GM18867 (cell line): ENCODE data around the gene GHDC.
"Not testable (repeated sequence)": the region's sequence is repeated elsewhere in the genome, so short reads cannot be mapped to it uniquely, and the experiment has no call there.

Source experiments
- ATAC-seq: cut with Tn5 transposase; IDR thresholded peaks from one replicate; pipeline ENCODE4 v1.9.1; 2021; ENCODE audit warnings: mild to moderate bottlenecking, moderate library complexity; ENCODE audit not compliant: unreplicated experiment

The GHDC gene, protein sequence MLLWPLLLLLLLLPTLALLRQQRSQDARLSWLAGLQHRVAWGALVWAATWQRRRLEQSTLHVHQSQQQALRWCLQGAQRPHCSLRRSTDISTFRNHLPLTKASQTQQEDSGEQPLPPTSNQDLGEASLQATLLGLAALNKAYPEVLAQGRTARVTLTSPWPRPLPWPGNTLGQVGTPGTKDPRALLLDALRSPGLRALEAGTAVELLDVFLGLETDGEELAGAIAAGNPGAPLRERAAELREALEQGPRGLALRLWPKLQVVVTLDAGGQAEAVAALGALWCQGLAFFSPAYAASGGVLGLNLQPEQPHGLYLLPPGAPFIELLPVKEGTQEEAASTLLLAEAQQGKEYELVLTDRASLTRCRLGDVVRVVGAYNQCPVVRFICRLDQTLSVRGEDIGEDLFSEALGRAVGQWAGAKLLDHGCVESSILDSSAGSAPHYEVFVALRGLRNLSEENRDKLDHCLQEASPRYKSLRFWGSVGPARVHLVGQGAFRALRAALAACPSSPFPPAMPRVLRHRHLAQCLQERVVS

GRCh38 chr17:42193969-42194899 is at the start of gene GHDC:
TSS of gene GHDC (minus strand) at chr17:42194494. CDS start at chr17:42193581, 913 bp downstream.
- ATAC-seq, result peak; percentile 91

DNA sequence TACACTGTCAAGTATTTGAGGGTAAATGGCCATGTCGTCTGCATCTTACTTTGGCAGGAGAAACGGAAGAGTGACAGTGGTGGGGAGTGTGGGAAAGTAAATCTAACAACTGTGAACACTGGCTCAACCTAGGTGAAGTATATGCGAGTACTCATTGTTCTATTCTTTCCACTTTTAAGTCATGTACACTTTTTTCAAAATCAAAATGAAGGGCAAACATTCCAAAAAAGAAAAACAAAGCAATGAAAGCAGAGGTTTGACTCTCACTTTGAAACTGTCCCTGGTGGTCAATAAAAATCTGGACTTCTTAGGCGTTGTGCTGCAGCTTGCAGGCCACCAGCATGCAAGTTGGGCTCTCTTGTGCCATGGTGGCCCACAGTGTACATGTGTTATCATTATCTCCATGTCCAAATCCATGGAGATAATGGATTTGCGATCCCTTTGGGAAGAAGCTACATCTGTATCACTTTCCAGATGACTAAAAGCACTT is 49.2 kb upstream of the GHDC start:
- ATAC-seq, result no peak

GRCh38 chr17:42241871-42242270 is 47.6 kb upstream of the GHDC start:
- no peak for ATAC-seq

- ATAC-seq, result not testable (repeated sequence)
These were observed 46.6 kb upstream of the GHDC start for GRCh38 chr17:42240863-42241262.

GRCh38 chr17:42240201-42240600 is 45.9 kb upstream of the GHDC start:
- no peak for ATAC-seq

- ATAC-seq, result not testable (repeated sequence)
These were observed 45.3 kb upstream of the GHDC start for GRCh38 chr17:42239576-42239975.

GRCh38 chr17:42236760-42237159 is 42.5 kb upstream of the GHDC start:
- no peak for ATAC-seq

- no peak for ATAC-seq
These were observed 39.7 kb upstream of the GHDC start for GRCh38 chr17:42233994-42234393.

- ATAC-seq, result no peak
These were observed 38.9 kb upstream of the GHDC start for GRCh38 chr17:42233156-42233555.

DNA sequence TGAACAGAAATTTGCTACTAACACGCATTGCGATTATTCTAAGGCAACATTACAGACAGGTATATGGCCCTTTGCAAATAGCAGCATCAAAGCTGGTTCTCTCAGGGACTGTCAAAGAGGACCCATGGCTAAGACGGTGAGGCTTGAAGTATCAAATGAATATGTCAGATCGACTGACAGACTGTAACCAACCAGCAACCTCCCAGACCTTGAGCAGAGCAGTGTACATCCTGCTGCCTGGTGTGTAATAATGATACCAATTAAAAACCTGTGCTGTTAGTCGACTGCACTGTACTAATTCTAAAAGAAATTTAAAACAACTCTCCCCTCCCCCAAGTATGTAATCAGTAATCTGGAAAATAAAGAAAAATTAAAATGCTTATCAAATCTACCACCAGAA is 35.9 kb upstream of the GHDC start:
- no peak for ATAC-seq

- ATAC-seq, result no peak
These were observed 33.8 kb upstream of the GHDC start for GRCh38 chr17:42227849-42228700.

DNA sequence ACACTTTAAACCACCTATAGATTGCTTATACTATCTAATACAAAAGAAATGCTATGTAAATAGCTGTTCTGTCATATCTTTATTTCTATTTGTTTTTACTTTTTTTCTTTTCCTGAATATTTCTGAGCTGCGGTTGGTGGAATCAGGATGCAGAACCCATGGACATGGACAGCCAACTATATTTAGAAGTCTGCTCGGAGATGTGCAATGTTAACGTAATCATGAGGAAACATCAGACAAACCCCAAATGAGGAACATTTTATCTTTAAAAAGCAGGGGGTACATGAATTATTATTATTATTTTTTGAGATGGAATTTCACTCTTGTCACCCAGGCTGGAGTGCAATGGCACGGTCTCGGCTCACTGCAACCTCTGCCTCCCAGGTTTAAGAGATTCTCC is 31.4 kb upstream of the GHDC start:
- no peak for ATAC-seq

- no peak for ATAC-seq
These were observed 30.4 kb upstream of the GHDC start for GRCh38 chr17:42224651-42225050.

- ATAC-seq, result no peak
These were observed 27.8 kb upstream of the GHDC start for GRCh38 chr17:42221886-42222745.

- not testable (repeated sequence) for ATAC-seq
These were observed 25.0 kb upstream of the GHDC start for GRCh38 chr17:42219280-42219679.

- ATAC-seq, result no peak
These were observed 19.9 kb upstream of the GHDC start for GRCh38 chr17:42214156-42214555.

- no peak for ATAC-seq
These were observed 18.1 kb upstream of the GHDC start for GRCh38 chr17:42212382-42212781.

- ATAC-seq, result not testable (repeated sequence)
These were observed 17.6 kb upstream of the GHDC start for GRCh38 chr17:42211921-42212341.

- ATAC-seq, result no peak
These were observed 15.8 kb upstream of the GHDC start for GRCh38 chr17:42210046-42210445.
